GM19438 (cell line): ENCODE measurements around the gene THSD4.
"Not testable (repeated sequence)": the region's sequence is repeated elsewhere in the genome, so short reads cannot be mapped to it uniquely, and the experiment has no call there.

Source experiments
- ATAC-seq: cut with Tn5 transposase; IDR thresholded peaks from one replicate; pipeline ENCODE4 v1.9.1; 2021; ENCODE audit warnings: low read depth; ENCODE audit not compliant: unreplicated experiment

The THSD4 gene

DNA sequence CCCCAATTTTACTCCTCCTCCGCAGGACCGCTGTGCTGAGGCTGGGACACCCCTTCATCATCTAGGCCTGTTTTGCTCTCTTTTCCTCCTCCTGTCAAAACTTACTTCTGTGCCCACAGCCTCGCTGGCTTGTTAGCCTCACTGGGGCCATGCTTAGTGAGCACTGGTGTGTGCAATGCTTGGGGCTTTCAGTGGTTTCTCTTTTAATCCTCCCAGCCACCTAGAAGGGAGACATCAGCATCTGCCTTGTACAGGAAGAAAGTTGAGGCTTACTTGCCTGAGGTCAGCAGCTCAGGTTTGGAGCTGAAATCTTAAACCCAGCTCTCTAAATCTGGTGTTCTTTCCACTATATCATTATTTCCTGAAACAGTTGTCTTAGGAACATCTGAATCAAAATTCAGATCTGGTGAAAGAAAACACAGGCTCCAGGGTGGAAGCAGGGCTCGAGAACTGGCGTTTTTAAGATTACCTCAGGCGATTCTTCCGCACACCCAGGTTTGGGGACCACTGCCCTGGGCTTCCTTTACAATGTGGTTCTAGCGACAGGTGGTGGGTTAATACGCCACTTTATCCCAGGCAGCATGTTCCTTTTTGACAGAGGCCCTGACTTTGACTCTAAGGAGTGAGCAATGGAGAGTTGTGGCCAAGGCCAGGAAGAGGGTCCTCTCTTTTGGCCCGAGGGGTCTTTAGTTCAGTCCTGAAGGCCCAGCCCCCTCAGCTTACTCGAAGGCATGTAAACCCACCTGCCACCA lies 3.8 kb downstream of the THSD4 start:
- ATAC-seq: no peak

DNA sequence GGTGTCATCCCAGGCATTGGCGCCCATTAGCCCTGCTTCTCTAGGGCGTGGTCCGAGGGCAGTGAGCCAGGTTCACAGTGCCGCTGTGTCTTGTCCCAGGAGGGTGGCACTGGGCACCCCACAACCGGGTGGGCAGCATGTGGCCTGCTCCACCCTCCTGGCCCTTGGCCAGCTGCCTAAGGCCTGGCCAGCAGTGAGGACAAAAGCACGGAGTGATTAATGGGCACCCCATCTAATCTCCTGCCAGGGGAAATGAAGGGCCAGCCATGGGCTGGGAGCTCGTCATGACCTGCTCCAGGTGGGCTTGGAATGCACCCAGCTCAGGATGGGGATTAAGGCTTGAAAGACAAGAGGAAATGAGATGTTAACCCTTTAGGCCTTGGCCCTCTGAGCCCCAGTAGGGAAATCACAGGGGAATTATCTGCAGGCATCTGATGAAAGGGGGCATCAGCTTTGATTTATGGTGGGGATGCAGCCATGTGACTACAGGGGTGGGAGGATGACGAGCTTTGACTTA lies 5.2 kb downstream of the THSD4 start:
- no peak for ATAC-seq

- ATAC-seq: no peak
These were observed 6.2 kb downstream of the THSD4 start for GRCh38 chr15:71121442-71121841.

- no peak for ATAC-seq
These were observed 9.9 kb downstream of the THSD4 start for GRCh38 chr15:71124937-71125790.

DNA sequence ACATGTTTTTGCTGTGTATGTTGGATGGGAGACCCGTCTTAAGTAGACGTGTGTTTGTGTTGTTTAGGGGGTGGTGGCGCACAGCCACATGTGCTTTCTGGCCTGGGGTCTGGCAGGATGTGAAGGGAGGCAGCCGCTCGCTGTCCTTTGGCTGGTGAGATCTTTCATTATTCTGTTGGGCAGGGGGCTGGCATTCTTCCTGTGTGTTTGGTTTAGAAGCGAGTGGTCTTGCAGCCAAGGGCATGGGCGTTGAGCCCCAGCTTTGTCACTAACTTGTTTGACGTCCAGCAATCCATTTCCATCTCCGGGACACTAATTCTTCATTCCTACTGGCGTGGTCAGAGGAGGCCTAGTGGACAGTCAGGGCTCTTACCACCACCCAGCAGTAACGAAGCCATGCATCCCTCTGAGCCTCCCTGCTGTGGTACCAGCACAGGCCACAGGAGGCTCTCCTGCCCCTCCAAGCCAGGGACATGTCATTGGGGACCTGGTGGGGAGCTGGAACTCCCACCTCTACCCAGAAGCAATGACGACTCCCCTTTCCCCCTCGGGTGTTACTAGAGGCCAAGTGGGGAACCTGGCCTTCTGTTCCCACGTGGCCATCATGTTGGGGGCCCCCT lies 10.7 kb downstream of the THSD4 start:
- ATAC-seq: no peak

GRCh38 chr15:71127083-71127482 lies 11.8 kb downstream of the THSD4 start:
- ATAC-seq: no peak

DNA sequence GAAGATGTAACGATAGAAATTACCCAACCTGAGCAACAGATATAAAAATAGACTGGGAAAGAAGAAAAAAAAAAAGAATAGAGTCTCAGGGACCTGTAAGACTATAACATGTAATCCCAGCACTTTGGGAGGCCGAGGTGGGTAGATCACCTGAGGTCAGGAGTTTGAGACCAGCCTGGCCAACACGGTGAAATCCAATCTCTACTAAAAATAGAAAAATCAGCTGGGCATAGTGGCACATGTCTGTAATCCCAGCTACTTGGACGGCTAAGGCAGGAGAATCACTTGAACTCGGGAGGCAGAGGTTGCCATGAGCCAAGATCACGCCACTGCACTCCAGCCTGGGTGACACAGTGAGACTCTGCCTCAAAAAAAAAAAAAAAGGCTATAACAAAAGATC lies 12.9 kb downstream of the THSD4 start:
- not testable (repeated sequence) for ATAC-seq

GRCh38 chr15:71128939-71129562 lies 13.8 kb downstream of the THSD4 start:
- ATAC-seq: no peak

DNA sequence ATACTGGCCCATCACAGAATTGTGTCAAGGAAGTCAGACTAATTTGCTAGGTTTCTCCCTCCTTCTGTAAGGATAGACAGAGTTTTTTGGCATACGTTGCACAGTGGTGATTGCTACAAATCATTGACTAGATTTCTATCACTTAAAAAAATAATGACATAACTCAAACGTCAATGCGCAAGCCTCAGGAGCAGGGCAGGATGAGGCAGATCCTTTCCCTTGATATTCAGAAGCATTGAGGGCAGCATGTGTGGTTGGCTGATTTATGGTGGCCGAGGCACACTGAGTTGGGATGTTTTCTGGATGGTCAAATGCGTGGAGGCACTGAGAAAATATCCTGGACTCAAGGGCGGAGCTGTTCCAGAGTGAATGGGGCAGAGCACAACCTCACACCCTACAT lies 14.4 kb downstream of the THSD4 start:
- no peak for ATAC-seq

- ATAC-seq: no peak
These were observed 16.5 kb downstream of the THSD4 start for GRCh38 chr15:71131601-71132362.

GRCh38 chr15:71133747-71134472 lies 18.6 kb downstream of the THSD4 start:
- ATAC-seq: no peak

DNA sequence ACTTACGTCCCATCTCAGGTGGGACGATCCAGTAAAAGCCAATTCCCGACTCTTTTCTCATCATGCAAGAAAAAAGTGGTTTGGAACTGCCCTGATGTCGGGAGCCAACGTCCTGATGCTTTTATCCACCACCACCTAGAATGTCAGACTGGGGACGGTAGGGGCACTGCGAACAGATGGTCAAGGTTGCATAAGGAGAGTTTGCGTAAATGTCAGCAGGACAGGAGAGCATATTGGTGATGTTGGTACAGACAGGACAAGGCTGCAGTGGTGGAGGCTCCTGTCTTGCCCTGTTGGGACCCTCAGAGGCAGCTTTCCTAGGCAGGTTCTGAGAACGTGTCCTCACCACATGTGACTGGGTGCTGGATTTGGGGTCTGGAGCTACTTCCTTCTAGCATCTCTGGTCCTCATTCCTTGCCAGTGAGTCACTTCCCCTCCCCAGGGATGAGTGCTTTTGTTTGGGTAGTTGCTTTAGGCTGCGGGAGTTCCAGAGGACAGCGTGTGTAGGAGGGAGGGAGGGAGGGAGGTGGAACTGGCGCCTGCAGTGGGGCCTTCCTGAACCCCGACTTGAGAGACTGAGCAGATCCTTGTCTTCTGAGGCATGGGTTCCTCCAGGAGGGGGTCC lies 21.0 kb downstream of the THSD4 start:
- ATAC-seq: no peak

DNA sequence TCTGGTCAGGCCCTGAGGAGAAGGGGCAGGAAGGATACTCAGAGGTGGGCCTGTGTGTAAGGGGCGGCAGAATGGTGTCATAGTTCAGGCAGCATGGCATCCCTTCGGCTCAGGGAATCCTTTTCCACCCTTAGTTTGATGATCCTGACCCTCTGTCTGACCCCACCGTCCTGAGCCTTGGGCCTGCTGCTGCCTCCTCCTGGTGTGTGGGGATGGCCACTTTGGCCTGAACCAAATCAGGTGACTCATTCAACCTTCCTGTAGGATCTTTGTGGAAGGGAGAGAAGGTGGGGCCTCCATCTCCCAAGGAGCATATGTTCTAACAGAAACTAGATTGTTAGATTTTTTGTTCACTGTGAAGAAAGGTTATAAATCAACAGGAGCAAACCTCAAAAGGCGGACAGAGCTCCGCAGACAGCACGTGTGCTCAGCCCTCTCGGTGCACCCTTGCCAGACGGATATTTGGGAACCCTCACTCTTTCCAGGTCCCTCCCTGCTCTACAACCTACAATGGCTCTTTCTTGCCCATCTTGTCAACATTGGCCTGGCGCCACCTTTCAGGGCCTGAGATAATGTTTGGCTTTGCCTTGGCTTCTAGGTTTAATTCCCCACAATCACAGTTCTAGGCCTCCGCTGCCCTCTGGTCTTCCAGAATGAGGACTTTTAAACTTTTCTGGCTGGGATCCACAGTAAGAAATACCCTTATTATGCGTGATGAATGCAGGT lies 21.7 kb downstream of the THSD4 start:
- ATAC-seq: no peak

DNA sequence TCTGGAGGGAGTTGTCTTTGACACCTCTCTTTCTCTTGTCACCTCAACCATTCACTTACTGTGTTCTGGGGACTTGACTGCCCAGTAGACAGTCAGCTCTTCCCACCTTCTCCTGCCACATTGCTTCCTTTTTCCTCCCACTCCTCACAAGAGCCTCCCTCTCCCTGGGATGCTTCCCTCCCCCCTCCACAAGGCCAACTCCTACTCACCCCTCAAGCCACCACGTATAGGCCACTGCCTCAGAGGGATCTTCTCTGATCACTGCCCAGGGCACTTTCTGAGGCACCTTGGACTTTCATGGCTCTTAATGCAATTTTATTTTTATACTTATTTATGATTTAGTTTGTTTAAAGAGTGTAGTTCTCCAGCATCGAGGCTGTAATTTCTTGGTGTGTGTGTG lies 23.2 kb downstream of the THSD4 start:
- no peak for ATAC-seq

DNA sequence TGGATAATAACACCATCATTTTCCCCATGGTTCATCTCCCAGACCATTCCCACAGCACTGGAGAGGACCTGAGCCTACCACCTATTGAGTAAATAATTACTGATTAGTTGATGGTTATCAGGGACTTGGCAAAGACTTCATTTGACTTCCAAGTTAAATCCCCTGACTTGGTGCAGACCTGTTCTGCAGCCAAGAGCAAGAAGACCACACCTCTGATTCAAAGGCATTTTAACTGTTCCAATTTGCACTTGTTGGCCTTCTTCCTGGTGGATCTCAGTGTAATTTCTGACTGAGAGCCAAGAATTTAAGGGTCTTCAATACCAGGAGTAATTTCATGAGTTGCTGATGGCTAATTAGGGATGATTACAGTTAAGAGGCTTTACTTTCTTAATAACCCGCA lies 24.0 kb downstream of the THSD4 start:
- no peak for ATAC-seq

DNA sequence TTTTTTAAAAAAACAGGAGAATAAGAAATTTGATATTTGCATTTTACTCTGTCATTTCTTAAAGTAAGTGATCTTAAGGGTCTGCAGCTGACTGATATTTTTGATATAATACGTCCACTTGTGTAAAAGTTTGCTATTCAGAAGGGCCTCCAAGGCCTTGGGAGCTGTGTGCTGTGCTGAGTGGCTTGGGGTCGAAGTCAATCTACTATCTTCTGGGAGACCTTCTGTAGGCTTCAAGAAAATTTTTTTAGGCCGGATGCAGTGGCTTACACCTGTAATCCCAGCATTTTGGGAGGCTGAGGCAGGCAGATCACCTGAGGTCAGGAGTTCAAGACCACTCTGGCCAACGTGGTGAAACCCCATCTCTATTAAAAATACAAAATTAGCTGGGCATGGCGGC lies 26.3 kb downstream of the THSD4 start:
- no peak for ATAC-seq

DNA sequence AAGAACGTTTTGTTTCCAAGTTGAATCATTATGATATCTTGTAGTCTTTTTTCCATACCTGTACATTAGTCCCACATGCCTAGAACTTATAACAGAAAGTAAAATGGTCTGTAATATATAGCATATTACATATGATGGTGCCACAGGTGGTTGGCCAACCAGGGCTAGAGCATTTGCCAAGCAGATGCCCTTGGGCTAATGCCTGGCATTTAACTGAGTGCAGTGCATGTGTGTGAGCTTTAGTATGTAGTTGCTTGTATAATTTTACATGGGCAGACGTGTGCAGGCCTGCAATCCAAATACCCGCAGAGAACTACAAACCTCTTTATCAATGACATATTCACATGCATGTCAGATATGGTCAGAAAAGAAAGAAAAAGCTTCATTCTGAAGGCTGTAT lies 27.5 kb downstream of the THSD4 start:
- ATAC-seq: no peak
